GM23338 (cell line): Measurements from ENCODE around the gene POLR2A. TPM values are rescaled to one million over a fixed set of nuclear protein-coding genes. Genes with fewer than 3 reads are reported as not detected.

Experiments
- ATAC-seq: fragments of 200-7000 bp; cut with Tn5 transposase; 3 replicates; pipeline ENCODE4 v1.9.1; 2020
- DNase-seq: peaks from one replicate; pipeline ENCODE4 v3.0.0-alpha.2; 2015; ENCODE audit warnings: low spot score
- H2AFZ ChIP-seq: fragments of 200-600 bp; sonication (generic); 2 replicates; pipeline ENCODE4 v1.8.0; 2016; ENCODE audit warnings: antibody characterized with exemption, mild to moderate bottlenecking, moderate library complexity
- H3F3A ChIP-seq: fragments of 200-600 bp; sonication (generic); replicated peaks from 2 replicates; pipeline ENCODE4 v1.8.0; 2017; ENCODE audit warnings: antibody characterized with exemption, mixed run types, low read depth
- H3K27ac ChIP-seq: fragments of 200-600 bp; sonication (generic); 2 replicates; pipeline ENCODE4 v1.6.1; 2016; ENCODE audit warnings: low read depth
- H3K27me3 ChIP-seq: fragments of 200-600 bp; sonication (generic); 2 replicates; pipeline ENCODE4 v1.8.0; 2016; ENCODE audit warnings: mild to moderate bottlenecking, mixed run types, moderate library complexity; ENCODE audit not compliant: insufficient read depth
- H3K36me3 ChIP-seq: fragments of 200-600 bp; sonication (generic); 2 replicates; pipeline ENCODE4 v1.8.0; 2016; ENCODE audit warnings: mild to moderate bottlenecking; ENCODE audit not compliant: insufficient read depth
- H3K4me1 ChIP-seq: fragments of 200-600 bp; sonication (generic); 2 replicates; pipeline ENCODE4 v1.8.0; 2016; ENCODE audit warnings: mild to moderate bottlenecking, moderate library complexity; ENCODE audit not compliant: insufficient read depth
- H3K4me2 ChIP-seq: fragments of 200-600 bp; sonication (generic); 2 replicates; pipeline ENCODE4 v1.7.1; 2017; ENCODE audit warnings: mixed run types
- H3K4me3 ChIP-seq: fragments of 200-600 bp; sonication (generic); 2 replicates; pipeline ENCODE4 v1.6.1; 2016; ENCODE audit warnings: mixed run types
- H3K79me2 ChIP-seq: fragments of 200-600 bp; sonication (generic); replicated peaks from 2 replicates; pipeline ENCODE4 v1.8.0; 2017; ENCODE audit warnings: mild to moderate bottlenecking; ENCODE audit not compliant: insufficient read depth
- H3K9me2 ChIP-seq: fragments of 200-600 bp; sonication (generic); 2 replicates; pipeline ENCODE4 v1.8.0; 2017; ENCODE audit not compliant: insufficient read depth
- H4K20me1 ChIP-seq: fragments of 200-600 bp; sonication (generic); replicated peaks from 2 replicates; pipeline ENCODE4 v1.8.0; 2017; ENCODE audit warnings: mild to moderate bottlenecking; ENCODE audit not compliant: insufficient read depth
- H3K27ac Mint-ChIP-seq: 2 replicates; pipeline ENCODE4 v1.8.0; 2020; ENCODE audit warnings: inconsistent platforms, mild to moderate bottlenecking, moderate library complexity, mixed read lengths
- H3K27me3 Mint-ChIP-seq: 3 replicates; pipeline ENCODE4 v1.8.0; 2022; ENCODE audit warnings: low read depth, mild to moderate bottlenecking, moderate library complexity, mixed read lengths, inconsistent platforms; ENCODE audit not compliant: insufficient read depth, poor library complexity
- H3K36me3 Mint-ChIP-seq: 3 replicates; pipeline ENCODE4 v1.8.0; 2021; ENCODE audit warnings: low read depth, mild to moderate bottlenecking, inconsistent platforms, moderate library complexity, mixed read lengths
- H3K4me1 Mint-ChIP-seq: 3 replicates; pipeline ENCODE4 v1.8.0; 2020; ENCODE audit warnings: mild to moderate bottlenecking, inconsistent platforms, mixed read lengths
- H3K4me3 Mint-ChIP-seq: 3 replicates; pipeline ENCODE4 v1.8.0; 2021; ENCODE audit warnings: moderate library complexity, mild to moderate bottlenecking, inconsistent platforms, mixed read lengths
- H3K9me3 Mint-ChIP-seq: 3 replicates; pipeline ENCODE4 v1.8.0; 2020; ENCODE audit warnings: moderate library complexity, mild to moderate bottlenecking, inconsistent platforms, mixed read lengths
- CREB1 ChIP-seq: fragments of 250-450 bp; sonication (Bioruptor Pico); IDR thresholded peaks from 2 replicates; pipeline ENCODE4 v1.5.0; 2020; ENCODE audit warnings: low read depth, mild to moderate bottlenecking, moderate library complexity
- CTCF ChIP-seq, 2 experiments: fragments of 200-600 bp in 1 of 2; sonication (generic) in 1 of 2; conservative IDR thresholded peaks; 2 replicates each; pipeline versions ENCODE4 v1.5.1 to v1.6.1; 2016 to 2017; ENCODE audit warnings: antibody characterized with exemption in 2 of 2, low read depth in 2 of 2, mild to moderate bottlenecking in 2 of 2, moderate library complexity in 1 of 2
- EZH2 ChIP-seq: fragments of 200-600 bp; sonication (generic); IDR thresholded peaks from one replicate; pipeline ENCODE4 v1.8.0; 2017; ENCODE audit warnings: antibody characterized with exemption, mild to moderate bottlenecking, low read depth; ENCODE audit not compliant: unreplicated experiment
- EZH2phosphoT487 ChIP-seq: fragments of 200-600 bp; sonication (generic); IDR thresholded peaks from one replicate; pipeline ENCODE4 v1.8.1; 2018; ENCODE audit warnings: antibody characterized with exemption; ENCODE audit not compliant: unreplicated experiment
- JUNB ChIP-seq: IDR thresholded peaks from one replicate; pipeline ENCODE4 v1.6.1; 2016; ENCODE audit warnings: antibody characterized with exemption; ENCODE audit not compliant: unreplicated experiment
- NANOG ChIP-seq: IDR thresholded peaks from 2 replicates; pipeline ENCODE4 v1.6.1; 2016; ENCODE audit warnings: antibody characterized with exemption, borderline replicate concordance
- POLR2AphosphoS5 ChIP-seq: IDR thresholded peaks from 2 replicates; pipeline ENCODE4 v1.6.1; 2016; ENCODE audit warnings: antibody characterized with exemption, low read depth
- REST ChIP-seq: IDR thresholded peaks from one replicate; pipeline ENCODE4 v1.6.1; 2018; ENCODE audit warnings: antibody characterized with exemption; ENCODE audit not compliant: unreplicated experiment
- STAT1 ChIP-seq: IDR thresholded peaks from one replicate; pipeline ENCODE4 v1.6.1; 2016; ENCODE audit warnings: antibody characterized with exemption; ENCODE audit not compliant: unreplicated experiment
- ZNF114 ChIP-seq: fragments of 250-450 bp; sonication (Bioruptor Pico); IDR thresholded peaks from 2 replicates; pipeline ENCODE4 v1.5.0; 2020; ENCODE audit warnings: mild to moderate bottlenecking, moderate library complexity
- polyA plus RNA-seq: library from polyadenylated mRNA; unstranded; fragments of >200 nt; fragmentation: Nextera tagmentation; extraction: Ambion mirVana; gene quantifications from 2 replicates; pipeline ENCODE4 v1.2.1, GENCODE V29; 2016
- total RNA-seq: library from RNA; depleted of rRNA; stranded (reverse); fragments of >200 nt; shearing (Covaris generic); gene quantifications from 2 replicates; pipeline ENCODE4 v1.2.3, GENCODE V29; 2014

The POLR2A gene
- total and polyA plus RNA-seq, 2 experiments from 2014 or later = 56.8 to 151 TPM

- peaks cover 35% of the 10 kb centered on the region for H3K27me3 ChIP-seq
- no peaks in the 10 kb centered on the region for H3K9me2 ChIP-seq
- TF ChIP-seq EZH2phosphoT487 (no peak), POLR2AphosphoS5 (peak; percentile 75), CREB1 (CRISPR knock-in tag) (no peak)
- H4K20me1 ChIP-seq = no peaks in the 10 kb centered on the region; the same call in 1 of the 2 replicates
- Mint-ChIP-seq H3K4me3 (peak overlapping the region; percentile 84), H3K4me1 (peaks cover 30% of the 10 kb centered on the region), H3K27ac (no peak overlapping the region; the same call in 1 of the 2 replicates), H3K36me3 (no peaks in the 10 kb centered on the region; the same call in 2 of the 3 replicates), H3K27me3 (peaks cover 48% of the 10 kb centered on the region), H3K9me3 (no peaks in the 10 kb centered on the region)
- H3K4me3 ChIP-seq = peak overlapping the region; percentile 98
- DNase-seq (peak; percentile 86), ATAC-seq (peak; percentile 8)
- H3K4me1 ChIP-seq = peaks cover 22% of the 10 kb centered on the region
- H2AFZ ChIP-seq = 0 out of 2 replicates have a peak overlapping the region, but pooled peaks have one; percentile 72
- peak overlapping the region; percentile 76 for H3K4me2 ChIP-seq
- peaks cover 40% of the 10 kb centered on the region for H3F3A ChIP-seq
- H3K36me3 ChIP-seq = no peaks in the 10 kb centered on the region
- no peak overlapping the region for H3K27ac ChIP-seq
- H3K79me2 ChIP-seq = no peaks in the 10 kb centered on the region
Measured at GRCh38 chr17:7437950-7438614, 46.1 kb upstream of the POLR2A start.

- TF ChIP-seq ZNF114 (CRISPR knock-in tag) = no peak
- peak; percentile 38 for TF ChIP-seq EZH2
- TF ChIP-seq POLR2AphosphoS5 = no peak; the same call in 1 of the 2 replicates
- TF ChIP-seq STAT1 = no peak
- H3K9me2 ChIP-seq = no peaks in the 10 kb centered on the region
Measured at GRCh38 chr17:7438656-7439460, 45.3 kb upstream of the POLR2A start.

GRCh38 chr17:7439462-7440112 is 44.6 kb upstream of the POLR2A start, which contains the start of gene FGF11:
FGF11 (plus strand) TSS chr17:7439512; CDS start chr17:7439621, 109 bp downstream.
- Histone ChIP-seq H2AFZ (peak within 1 kb of the TSS; percentile 72), H3K9me2 (no peaks in the 10 kb centered on the region), H3K27me3 (peaks cover 46% of the 10 kb centered on the region), H4K20me1 (peaks cover 3% of the 10 kb centered on the region; the same call in 1 of the 2 replicates), H3K79me2 (no peaks in the 10 kb centered on the region), H3K4me1 (peaks cover 32% of the 10 kb centered on the region), H3F3A (peaks cover 47% of the 10 kb centered on the region), H3K36me3 (no peaks in the 10 kb centered on the region), H3K4me3 (peak within 1 kb of the TSS; percentile 98), H3K4me2 (peak within 1 kb of the TSS; percentile 76), H3K27ac (peak within 1 kb of the TSS; percentile 95)
- ATAC-seq (no peak; the same call in 2 of the 3 replicates), DNase-seq (peak; percentile 35)
- peak within 1 kb of the TSS; percentile 96 for H3K4me3 Mint-ChIP-seq
- peaks cover 52% of the 10 kb centered on the region for H3K27me3 Mint-ChIP-seq
- H3K9me3 Mint-ChIP-seq = no peaks in the 10 kb centered on the region
- no peaks in the 10 kb centered on the region; the same call in 2 of the 3 replicates for H3K36me3 Mint-ChIP-seq
- H3K4me1 Mint-ChIP-seq = peaks cover 33% of the 10 kb centered on the region
- H3K27ac Mint-ChIP-seq = peak within 1 kb of the TSS; percentile 98
- TF ChIP-seq NANOG = no peak
- no peak for TF ChIP-seq EZH2phosphoT487
- TF ChIP-seq REST = no peak
- no peak for TF ChIP-seq POLR2AphosphoS5
- no peak for TF ChIP-seq JUNB
- TF ChIP-seq ZNF114 (CRISPR knock-in tag) = no peak
- no peak for TF ChIP-seq EZH2
- no peak for TF ChIP-seq CTCF (conservative IDR thresholded peaks at IDR 0.05; ENCODE audit: low read depth in 2 of 2)
- TF ChIP-seq CREB1 (CRISPR knock-in tag) = no peak

More at GRCh38 chr17:7438656-7439460, 45.3 kb upstream of the POLR2A start:
- Histone ChIP-seq H3K4me2 (peak overlapping the region; percentile 76), H3K36me3 (no peaks in the 10 kb centered on the region), H3K4me3 (peak overlapping the region; percentile 98), H3K4me1 (peaks cover 24% of the 10 kb centered on the region), H3F3A (peaks cover 40% of the 10 kb centered on the region), H3K27me3 (peaks cover 39% of the 10 kb centered on the region), H4K20me1 (peaks cover 1% of the 10 kb centered on the region; the same call in 1 of the 2 replicates), H2AFZ (no peak overlapping the region), H3K27ac (no peak overlapping the region), H3K79me2 (no peaks in the 10 kb centered on the region)
- Mint-ChIP-seq H3K27ac (no peak overlapping the region), H3K36me3 (no peaks in the 10 kb centered on the region; the same call in 2 of the 3 replicates), H3K27me3 (peaks cover 48% of the 10 kb centered on the region), H3K4me3 (peak overlapping the region; percentile 84), H3K9me3 (no peaks in the 10 kb centered on the region), H3K4me1 (peaks cover 31% of the 10 kb centered on the region)
- DNase-seq (no peak), ATAC-seq (no peak)
